ENCODE results near the gene ZMYM3. TPM values are rescaled to one million over a fixed set of nuclear protein-coding genes. Genes with fewer than 3 reads are reported as not detected.

ZMYM3 gene
- total RNA-seq, 2 donors from 2014 or later: 16.6 to 17.4 TPM

DNA sequence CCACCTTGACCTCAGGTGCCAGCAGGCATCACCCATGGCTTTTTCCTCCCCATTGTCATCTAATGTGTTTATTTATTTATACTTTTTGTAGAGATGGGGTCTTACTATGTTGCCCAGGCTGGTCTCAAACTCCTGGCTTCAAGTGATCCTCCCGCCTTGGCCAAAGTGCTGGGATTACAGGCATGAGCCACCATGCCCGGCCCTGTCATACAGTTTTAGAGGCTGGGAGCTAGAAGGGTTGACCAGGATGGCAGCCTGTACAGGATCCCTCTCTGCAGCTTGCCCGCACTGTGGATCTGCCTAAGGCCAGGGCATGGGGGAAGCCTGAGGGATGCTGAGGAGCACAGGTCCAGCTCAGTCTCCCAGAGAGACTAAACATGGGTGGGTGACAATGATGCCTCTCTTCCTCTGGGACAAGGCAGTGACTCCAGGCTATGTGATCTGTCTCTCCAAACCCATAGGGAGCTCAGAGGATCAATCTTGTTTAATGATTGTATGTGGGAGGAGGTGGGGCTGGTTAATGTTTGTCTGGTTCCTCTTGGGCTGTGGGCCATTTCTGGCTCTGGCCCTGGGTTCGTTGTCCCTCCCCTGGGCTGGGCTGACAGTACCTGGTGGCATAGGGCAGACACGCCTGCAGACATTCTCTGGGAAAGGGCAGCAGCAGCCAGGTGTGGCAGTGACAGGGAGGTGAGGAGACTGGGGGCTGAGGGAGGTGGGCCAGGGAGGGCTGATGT lies 39.2 kb downstream of the ZMYM3 start:
- Histone ChIP-seq H3K9ac (ENCODE audit: low read depth in 2 of 2, low read length in 2 of 2) (peak overlapping the region; percentile 17 to 75), H3K9me3 (no peaks in the 10 kb centered on the region), H3K27me3 (no peaks in the 10 kb centered on the region), H3K36me3 (no peaks in the 10 kb centered on the region), H3K27ac (peak overlapping the region; percentile 65), H3K4me3 (peak overlapping the region; percentile 32), H3K4me1 (no peaks in the 10 kb centered on the region)
- TF ChIP-seq, protein P1, sequence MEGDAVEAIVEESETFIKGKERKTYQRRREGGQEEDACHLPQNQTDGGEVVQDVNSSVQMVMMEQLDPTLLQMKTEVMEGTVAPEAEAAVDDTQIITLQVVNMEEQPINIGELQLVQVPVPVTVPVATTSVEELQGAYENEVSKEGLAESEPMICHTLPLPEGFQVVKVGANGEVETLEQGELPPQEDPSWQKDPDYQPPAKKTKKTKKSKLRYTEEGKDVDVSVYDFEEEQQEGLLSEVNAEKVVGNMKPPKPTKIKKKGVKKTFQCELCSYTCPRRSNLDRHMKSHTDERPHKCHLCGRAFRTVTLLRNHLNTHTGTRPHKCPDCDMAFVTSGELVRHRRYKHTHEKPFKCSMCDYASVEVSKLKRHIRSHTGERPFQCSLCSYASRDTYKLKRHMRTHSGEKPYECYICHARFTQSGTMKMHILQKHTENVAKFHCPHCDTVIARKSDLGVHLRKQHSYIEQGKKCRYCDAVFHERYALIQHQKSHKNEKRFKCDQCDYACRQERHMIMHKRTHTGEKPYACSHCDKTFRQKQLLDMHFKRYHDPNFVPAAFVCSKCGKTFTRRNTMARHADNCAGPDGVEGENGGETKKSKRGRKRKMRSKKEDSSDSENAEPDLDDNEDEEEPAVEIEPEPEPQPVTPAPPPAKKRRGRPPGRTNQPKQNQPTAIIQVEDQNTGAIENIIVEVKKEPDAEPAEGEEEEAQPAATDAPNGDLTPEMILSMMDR (IDR thresholded peaks at IDR 0.05): no peak
- intact Hi-C loops (cut with DNase I): no loop called here
- peak; percentile 89 for DNase-seq

GRCh38 chrX:71214152-71214551 lies 39.8 kb downstream of the ZMYM3 start:
- no peaks in the 10 kb centered on the region for H3K27me3 ChIP-seq
- H3K9ac ChIP-seq (ENCODE audit: low read depth in 2 of 2, low read length in 2 of 2): no peak overlapping the region
- TF ChIP-seq, protein P1 (IDR thresholded peaks at IDR 0.05): no peak
- no peaks in the 10 kb centered on the region for H3K9me3 ChIP-seq
- H3K27ac ChIP-seq: no peak overlapping the region
- no peaks in the 10 kb centered on the region for H3K36me3 ChIP-seq
- intact Hi-C loops (cut with DNase I): no loop called here
- no peak for DNase-seq
- no peak overlapping the region for H3K4me3 ChIP-seq
- no peaks in the 10 kb centered on the region for H3K4me1 ChIP-seq

GRCh38 chrX:71212536-71212935 lies 41.4 kb downstream of the ZMYM3 start:
- Histone ChIP-seq H3K27me3 (no peaks in the 10 kb centered on the region), H3K4me3 (no peak overlapping the region), H3K27ac (no peak overlapping the region), H3K4me1 (no peaks in the 10 kb centered on the region), H3K9me3 (no peaks in the 10 kb centered on the region), H3K9ac (ENCODE audit: low read depth in 2 of 2, low read length in 2 of 2) (no peak overlapping the region), H3K36me3 (no peaks in the 10 kb centered on the region)
- no peak for DNase-seq
- TF ChIP-seq, protein P1 (IDR thresholded peaks at IDR 0.05): no peak
- intact Hi-C loops (cut with DNase I): no loop called here

DNA sequence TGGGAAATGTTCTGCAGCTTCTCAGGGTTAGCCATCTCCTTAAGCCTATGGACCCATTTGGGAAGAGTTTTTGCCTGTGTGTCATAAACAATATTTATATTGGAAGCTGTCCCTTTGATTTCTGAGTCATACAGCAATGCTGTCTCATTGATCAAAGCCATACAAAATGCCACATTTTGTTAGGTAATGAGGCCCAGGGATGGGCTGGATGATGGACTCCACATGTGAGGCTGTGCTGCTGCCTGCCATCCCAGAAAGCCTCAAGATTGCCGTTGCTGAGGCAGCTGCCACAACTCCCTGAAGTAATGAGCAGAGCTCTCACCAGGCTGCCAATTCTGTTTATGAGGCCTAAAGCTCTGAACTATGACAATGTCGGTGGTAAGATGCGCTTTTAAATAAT lies 43.1 kb downstream of the ZMYM3 start:
- Histone ChIP-seq H3K36me3 (no peaks in the 10 kb centered on the region), H3K9me3 (no peaks in the 10 kb centered on the region), H3K27ac (no peak overlapping the region), H3K4me3 (no peak overlapping the region), H3K27me3 (no peaks in the 10 kb centered on the region), H3K4me1 (no peaks in the 10 kb centered on the region), H3K9ac (ENCODE audit: low read depth in 2 of 2, low read length in 2 of 2) (no peak overlapping the region)
- TF ChIP-seq, protein P1 (IDR thresholded peaks at IDR 0.05): no peak
- DNase-seq: no peak
- intact Hi-C loops (cut with DNase I): no loop called here

- H3K27me3 ChIP-seq: no peaks in the 10 kb centered on the region
- H3K27ac ChIP-seq: no peak overlapping the region
- DNase-seq: no peak
- H3K36me3 ChIP-seq: no peaks in the 10 kb centered on the region
- intact Hi-C loops (cut with DNase I): no loop called here
- no peak overlapping the region for H3K4me3 ChIP-seq
- H3K9ac ChIP-seq (ENCODE audit: low read depth in 2 of 2, low read length in 2 of 2): no peak overlapping the region
- H3K9me3 ChIP-seq: no peaks in the 10 kb centered on the region
- no peaks in the 10 kb centered on the region for H3K4me1 ChIP-seq
- TF ChIP-seq, protein P1 (IDR thresholded peaks at IDR 0.05): no peak
Measured at GRCh38 chrX:71199252-71200008, 54.5 kb downstream of the ZMYM3 start.

All from colonic mucosa (tissue), 4 donors.